Limb (tissue), 2 donors: Measurements from ENCODE around the gene PTPRD.
"Not testable (repeated sequence)": the region's sequence is repeated elsewhere in the genome, so short reads cannot be mapped to it uniquely, and the experiment has no call there.

Experiments used
- DNase-seq, 2 donors: peaks; one replicate each; pipeline ENCODE4 v3.0.0-alpha.2; 2016; ENCODE audit errors: extremely low spot score in 2 of 2

Gene PTPRD

DNA sequence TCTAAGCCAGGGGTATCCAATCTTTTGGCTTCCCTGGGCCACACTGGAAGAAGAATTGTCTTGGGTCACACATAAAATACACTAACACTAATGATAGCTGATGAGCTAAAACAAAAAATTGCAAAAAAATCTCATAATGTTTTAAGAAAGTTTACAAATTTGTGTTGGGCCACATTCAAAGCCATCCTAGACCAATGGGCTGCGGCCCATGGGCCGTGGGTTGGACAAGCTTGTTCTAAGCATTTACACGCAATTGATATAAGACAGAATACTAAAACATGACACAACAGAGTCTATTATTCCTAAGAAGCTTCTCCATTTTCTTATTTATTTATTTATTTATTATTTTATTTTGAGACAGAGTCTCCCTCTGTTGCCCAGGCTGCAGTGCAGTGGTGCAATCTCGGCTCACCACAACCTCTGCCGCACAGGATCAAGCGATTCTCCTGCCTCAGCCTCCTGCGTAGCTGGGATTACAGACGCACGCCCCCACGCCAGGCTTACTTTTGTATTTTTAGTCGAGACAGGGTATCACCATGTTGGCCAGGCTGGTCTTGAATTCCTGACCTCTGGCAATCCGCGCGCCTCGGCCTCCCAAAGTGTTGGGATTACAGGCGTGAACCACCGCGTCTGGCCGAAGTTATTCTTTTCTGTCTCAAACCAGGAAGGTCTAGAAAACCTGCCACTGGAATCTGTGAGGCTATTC, 1692.2 kb downstream of the PTPRD start:
- not testable (repeated sequence) for DNase-seq

GRCh38 chr9:8917956-8918739, 1694.7 kb downstream of the PTPRD start:
- DNase-seq: no peak

DNA sequence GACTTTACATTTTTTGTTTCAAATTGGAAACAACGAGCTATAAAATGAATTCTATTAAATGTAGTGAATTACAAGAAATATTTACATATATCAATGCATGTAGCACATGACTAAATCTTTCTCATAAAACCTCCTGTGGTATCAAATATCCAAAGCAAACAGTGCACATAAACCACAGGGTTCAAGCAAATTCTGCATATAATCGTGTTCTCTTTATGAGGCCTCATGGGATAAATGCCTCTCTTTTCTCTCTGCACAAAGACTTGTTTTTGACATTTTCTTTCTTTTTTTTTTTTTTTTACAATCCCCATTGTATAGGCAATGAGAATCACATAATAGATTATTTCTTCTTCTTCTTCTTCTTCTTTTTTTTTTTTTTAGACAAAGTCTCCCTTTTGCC, 1696.0 kb downstream of the PTPRD start:
- DNase-seq: no peak

DNA sequence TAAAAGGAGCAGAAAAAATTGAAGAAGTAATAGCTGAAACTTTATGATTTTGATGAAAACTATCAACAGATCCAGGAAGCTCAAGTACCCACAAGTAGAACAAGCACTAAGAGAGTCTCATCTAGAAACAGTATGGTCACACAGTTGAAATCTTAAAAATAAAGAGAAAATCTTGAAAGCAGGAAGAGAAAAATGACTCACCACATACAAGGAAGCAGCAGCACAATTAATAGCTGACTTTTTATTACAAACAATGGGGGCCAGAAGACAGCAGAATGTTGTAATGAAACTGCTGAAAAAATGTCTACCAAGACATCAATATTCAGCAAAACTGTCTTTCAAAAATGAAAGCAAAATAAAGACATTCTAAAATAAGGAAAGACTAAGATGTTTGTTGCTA, 1704.9 kb downstream of the PTPRD start:
- DNase-seq: no peak

DNA sequence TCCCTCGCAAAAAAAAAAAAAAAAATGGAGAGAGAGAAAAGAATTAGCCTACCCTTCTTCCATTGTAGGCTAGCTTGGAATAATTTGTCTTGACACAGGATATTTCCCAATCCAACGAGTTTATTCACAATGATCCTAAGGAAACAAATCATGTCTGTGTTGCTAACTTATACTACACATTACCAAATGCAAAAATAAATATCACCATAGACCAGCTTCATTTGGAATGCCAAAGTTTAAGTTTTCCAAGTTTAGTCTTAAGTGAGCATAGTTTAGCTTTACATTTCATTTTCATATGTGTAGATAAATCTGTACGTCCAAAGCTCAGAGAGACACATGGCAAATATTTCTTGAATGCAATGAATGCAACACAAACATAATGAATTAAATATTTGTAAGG, 1707.1 kb downstream of the PTPRD start:
- DNase-seq: no peak

- no peak for DNase-seq
Measured at GRCh38 chr9:8904771-8905515, 1707.9 kb downstream of the PTPRD start.

- DNase-seq: no peak
Measured at GRCh38 chr9:8903077-8903476, 1709.7 kb downstream of the PTPRD start.

DNA sequence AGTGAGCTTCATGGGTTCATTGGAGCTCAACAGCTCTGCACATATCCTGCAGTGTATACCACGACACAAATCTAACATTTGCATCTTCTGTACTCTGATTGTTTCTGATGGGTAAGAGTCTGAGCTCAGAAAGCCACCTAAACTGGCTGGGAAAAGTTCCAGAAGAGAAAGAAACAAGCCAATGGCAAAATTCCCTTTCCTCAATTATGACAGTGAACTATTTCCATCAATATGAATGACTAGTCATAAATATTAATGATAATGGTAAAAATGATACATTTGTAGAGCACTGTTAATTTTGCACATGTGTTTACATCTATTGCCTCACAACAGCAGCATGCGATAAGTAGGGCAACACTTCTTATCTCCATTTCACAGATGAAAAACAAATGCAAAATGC, 1711.7 kb downstream of the PTPRD start:
- no peak for DNase-seq

DNA sequence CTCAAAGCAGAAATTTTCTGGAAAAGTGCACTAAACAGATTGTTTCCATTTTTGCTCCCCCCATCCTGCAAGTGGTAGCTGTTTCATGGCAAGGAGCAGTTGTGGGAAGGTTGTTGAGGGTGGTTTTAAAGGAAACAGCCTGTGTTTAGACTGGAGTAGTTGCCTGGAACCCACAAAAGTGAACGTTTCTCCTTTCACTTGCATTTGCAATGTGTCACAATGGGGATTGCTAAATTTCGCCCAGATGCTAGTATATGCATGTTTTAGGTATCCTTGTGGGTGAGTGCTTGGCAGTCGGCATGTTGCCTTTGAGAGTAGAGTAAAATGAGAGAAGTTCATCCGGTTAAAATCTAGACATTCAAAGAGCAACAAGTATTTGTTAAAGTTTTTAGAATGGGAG, 1713.3 kb downstream of the PTPRD start:
- DNase-seq: no peak

GRCh38 chr9:8895861-8896224, 1717.0 kb downstream of the PTPRD start:
- peak in 1 of 2 donors; percentile 70 for DNase-seq

DNA sequence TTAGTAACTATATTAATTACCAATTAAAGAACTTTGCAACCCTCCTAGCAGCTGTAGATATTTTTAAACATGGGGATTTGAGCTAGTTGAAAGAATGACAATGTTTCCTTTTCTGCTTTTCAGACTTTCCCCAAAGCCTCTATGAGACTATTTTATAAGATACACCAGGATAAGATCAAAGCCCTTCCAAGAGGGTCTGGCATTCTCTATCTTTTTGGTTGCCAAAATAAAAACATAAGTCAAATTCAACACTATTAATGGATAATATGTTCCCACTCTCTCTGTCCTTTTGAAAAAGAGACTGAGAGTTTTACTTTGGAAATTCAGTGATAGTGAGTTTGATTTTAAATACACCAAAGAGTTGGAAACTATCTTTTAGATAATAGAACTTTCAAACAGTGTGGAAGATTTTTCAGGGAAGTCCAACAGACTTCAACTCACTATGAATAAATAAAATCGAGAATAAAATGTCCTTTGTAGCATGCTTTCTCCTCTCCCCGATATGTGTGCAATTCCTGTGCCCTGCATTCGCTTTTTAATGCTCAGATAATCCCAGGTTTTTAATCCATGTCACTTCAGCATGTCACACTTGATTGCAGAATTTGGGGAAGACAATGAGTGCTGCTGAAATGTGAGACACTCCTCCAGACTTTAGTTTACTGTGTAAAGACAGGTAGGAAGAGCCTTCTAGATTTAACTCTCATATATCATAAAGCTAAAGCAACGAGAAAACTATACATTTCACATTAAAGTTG, 1717.5 kb downstream of the PTPRD start:
- DNase-seq: no peak

GRCh38 chr9:8890695-8891094, 1722.1 kb downstream of the PTPRD start:
- DNase-seq: no peak

- DNase-seq: no peak
Measured at GRCh38 chr9:8889100-8889499, 1723.7 kb downstream of the PTPRD start.

GRCh38 chr9:8888591-8888990, 1724.2 kb downstream of the PTPRD start:
- DNase-seq: no peak

- no peak for DNase-seq
Measured at GRCh38 chr9:8887369-8887768, 1725.4 kb downstream of the PTPRD start.

GRCh38 chr9:8883321-8883720, 1729.5 kb downstream of the PTPRD start:
- no peak for DNase-seq

GRCh38 chr9:8880060-8880459, 1732.7 kb downstream of the PTPRD start:
- DNase-seq: no peak

- no peak for DNase-seq
Measured at GRCh38 chr9:8879284-8879683, 1733.5 kb downstream of the PTPRD start.

DNA sequence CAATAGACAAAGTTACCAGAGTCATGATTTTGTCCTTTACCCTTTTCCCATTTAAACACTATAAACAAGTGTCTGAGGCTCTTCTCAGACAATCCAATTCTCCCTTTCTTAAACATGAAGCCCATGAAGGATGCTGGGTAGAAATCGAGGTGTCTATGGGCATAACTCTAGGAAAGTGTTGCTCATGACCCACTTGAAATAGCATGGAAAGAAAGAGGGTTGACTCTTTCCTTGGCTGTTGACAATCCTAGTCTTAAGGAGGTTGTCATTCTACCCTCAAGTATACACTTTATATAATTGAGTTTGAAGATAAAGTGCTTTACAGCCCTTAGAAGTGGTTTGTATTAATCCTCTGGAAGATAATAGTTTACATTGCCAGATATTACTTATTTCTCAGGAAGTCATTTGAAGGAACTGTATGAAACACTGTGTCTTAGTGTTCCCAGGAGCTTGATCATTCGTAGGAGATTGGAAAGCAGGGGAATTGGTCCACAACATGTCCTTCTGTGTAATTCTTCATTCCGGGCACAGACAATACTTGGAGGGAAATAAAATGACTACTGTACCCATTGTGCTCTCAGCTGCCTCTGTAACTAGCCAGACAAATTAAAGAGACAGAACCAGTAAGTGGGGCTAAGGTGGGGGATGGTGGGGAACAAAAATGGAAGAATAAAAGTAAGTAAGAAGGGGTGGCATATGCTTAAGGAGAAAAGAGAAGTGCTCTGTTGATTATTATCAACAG, 1734.9 kb downstream of the PTPRD start:
- no peak for DNase-seq

- DNase-seq: no peak
Measured at GRCh38 chr9:8876303-8876702, 1736.5 kb downstream of the PTPRD start.

GRCh38 chr9:8874482-8874881, 1738.3 kb downstream of the PTPRD start:
- DNase-seq: no peak
